T follicular helper cell (primary cell): ENCODE results near the gene RAC2.
A peak's percentile ranks its signal among the peaks of the same experiment; 100 is the strongest.
"Not testable (repeated sequence)": the region's sequence is repeated elsewhere in the genome, so short reads cannot be mapped to it uniquely, and the experiment has no call there.

Source experiments
- DNase-seq: peaks from one replicate; pipeline ENCODE4 v3.0.0-alpha.2; 2020; ENCODE audit warnings: low read depth

The RAC2 gene

GRCh38 chr22:37234736-37235711, 9.0 kb downstream of the RAC2 start:
- no peak for DNase-seq

DNA sequence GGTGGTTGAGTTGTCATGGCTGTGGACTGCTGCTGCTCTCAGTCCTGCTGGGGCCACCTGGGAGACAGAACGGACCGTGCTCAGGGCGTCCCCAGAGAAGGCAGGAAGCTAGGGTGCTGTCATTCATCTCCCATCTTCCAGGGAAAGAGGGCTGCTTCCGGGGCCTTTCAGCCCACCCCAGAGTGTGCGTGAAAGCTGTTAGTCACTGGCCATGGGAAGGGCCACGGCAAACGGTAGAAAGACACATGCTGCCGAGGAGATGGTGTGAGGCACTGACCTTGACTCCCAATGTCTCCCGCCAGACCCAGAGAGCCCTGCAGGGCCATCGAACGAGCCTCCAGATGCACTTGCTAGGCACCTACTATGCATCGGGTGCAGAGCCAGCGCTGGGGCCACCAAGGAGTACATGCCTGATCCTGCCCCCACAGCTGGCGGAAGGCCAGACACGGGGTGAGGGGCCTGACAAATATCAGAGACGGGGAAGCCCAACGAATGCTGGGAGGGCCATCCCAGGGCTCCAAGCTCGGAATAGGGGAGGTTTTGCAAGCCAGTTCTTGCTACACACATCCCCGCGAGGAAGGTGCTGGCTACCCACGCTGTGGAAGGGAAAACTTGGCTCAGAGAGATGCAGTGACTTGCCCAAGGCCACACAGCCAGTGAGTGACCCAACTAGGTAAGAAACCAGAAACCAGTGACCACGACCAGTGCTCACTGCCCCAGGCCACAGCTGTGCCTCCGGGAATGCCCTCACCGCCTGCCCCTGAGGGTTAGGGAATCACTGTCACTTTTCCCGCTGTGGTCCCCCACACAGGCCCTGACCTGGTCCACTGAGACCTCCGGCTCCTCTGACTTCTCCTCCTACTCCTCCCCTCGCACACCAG, 10.1 kb downstream of the RAC2 start:
- DNase-seq: no peak

GRCh38 chr22:37233371-37233750, 10.7 kb downstream of the RAC2 start:
- DNase-seq: not testable (repeated sequence)

DNA sequence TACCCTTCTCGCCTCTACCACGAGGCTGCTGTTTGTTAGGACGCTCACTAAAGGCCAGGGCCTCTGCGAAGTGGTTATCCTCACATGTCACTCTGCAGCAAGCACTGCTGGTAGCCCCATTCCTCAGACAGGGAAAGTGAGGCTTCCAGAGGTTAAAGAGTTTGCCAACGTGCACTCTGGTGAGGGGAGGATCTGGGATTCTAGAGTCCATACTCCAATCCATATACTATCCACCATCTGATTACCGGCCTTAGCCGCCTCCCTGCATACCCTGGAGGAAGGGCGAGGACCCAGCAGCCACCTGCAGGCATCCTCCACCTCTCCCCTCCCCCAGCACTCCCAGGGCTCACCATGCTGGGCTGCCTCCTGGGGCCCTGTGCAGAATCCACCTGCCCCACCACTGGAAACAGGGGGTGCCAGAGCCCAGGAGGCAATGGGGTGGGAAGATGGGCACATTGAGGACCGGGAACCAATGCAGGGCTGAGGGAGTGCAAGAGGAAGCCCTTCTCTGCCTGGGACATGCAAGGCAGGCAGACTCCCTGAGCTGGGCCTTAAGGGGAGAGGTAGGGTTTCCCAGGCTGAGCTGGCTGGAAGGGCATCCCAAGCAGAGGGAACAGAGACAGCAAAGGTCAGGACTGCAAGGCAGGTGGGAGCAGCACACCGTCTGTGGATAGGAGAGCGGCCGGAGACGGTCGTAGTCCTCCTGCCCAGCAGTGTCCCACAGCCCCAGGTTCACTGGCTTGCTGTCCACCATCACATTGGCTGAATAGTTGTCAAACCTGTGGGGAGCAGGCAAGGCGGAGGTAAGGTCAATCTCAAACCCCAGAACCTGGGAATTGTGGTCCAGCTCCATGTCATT, 11.7 kb downstream of the RAC2 start:
- no peak for DNase-seq

DNA sequence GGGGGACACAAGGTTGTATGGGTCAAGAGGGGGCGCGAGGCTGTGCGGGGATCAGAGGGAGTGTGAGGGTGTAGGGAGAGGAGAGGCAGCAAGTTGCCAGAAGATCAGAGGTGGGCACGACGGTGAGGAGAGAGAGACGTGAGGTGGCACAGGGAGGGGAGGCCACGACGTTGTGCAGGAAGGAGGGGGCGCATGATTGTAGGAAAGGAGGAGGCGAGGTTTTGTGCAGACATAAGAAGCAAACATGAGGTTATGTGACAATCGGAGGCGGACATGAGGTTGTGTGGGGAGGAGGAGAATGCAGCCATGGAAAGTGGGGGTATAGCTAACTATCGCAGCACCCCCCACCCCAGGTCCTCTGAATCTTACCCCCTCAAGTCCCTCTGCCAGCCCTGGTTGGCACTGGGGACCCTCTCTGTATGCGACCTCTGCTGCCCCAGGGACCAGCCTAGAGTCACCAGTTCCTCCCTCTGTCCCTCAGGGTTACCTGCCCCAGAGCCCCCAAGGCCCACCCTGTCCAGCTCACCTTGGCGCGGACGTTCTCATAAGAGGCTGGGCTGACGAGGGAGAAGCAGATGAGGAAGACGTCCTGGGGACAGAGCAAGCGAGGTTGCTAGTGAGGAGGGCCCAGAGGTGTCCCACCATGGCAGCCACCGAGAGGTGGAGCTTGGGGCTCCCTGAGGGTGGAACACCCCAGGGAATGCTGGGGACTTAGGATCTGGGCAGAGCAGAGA, 12.5 kb downstream of the RAC2 start:
- DNase-seq: peak; percentile 43

- DNase-seq: peak; percentile 48
Measured at GRCh38 chr22:37230673-37231405, 13.2 kb downstream of the RAC2 start.

GRCh38 chr22:37229805-37230672, 14.0 kb downstream of the RAC2 start:
- peak; percentile 88 for DNase-seq

- no peak for DNase-seq
Measured at GRCh38 chr22:37229012-37229804, 14.9 kb downstream of the RAC2 start.

GRCh38 chr22:37228106-37229011, 15.7 kb downstream of the RAC2 start:
- no peak for DNase-seq

DNA sequence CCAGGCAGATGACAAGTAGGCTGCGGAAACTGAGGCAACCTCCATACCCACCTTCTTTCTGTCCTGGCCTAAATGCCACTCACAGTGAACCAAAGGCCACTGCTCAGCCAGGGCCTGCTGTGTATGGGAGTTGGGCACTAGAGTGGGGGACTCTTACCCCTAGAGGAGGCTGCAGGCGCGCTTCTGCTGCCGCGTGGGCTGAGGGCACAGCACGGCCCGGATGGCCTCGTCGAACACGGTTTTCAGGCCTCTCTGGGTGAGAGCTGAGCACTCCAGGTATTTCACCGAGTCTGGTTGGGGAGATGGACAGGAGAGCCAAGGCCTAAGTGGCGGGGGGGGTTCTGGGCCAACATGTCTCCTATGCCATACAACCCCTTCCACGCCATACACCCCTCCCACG, 17.6 kb downstream of the RAC2 start:
- DNase-seq: no peak

- DNase-seq: no peak
Measured at GRCh38 chr22:37226087-37226486, 18.0 kb downstream of the RAC2 start.

GRCh38 chr22:37225481-37225880, 18.6 kb downstream of the RAC2 start:
- DNase-seq: no peak

DNA sequence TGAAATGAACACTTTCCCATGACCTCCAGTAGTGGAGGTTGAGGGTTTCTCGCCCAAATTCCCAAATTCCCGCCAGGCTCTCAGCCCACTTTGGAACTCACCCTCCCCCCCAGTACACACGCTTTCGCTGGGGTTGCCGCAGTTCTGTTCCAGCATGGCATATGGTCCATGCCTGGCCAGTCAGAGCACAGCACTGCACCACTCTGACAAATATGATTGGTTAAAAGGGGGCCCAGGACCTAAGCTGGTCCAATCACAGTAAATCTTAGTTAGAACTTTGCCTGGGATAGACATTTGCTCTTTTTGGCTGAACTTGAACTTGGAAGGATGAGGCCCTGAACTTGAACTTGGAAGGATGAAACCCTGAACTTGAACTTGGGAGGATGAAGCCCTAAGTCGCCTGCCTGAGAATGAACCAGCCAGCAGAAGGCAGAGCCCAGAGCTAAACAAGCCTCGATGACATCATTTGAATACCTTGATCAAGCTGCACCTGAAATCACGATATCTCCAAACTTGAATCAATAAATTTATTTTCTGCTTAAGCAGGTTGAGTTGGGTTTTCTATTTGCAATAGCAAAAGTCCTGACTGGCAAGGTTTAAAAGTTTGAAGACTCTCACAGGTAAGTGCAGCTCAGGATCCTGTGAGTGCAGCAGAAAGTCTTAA, 19.2 kb downstream of the RAC2 start:
- no peak for DNase-seq

DNA sequence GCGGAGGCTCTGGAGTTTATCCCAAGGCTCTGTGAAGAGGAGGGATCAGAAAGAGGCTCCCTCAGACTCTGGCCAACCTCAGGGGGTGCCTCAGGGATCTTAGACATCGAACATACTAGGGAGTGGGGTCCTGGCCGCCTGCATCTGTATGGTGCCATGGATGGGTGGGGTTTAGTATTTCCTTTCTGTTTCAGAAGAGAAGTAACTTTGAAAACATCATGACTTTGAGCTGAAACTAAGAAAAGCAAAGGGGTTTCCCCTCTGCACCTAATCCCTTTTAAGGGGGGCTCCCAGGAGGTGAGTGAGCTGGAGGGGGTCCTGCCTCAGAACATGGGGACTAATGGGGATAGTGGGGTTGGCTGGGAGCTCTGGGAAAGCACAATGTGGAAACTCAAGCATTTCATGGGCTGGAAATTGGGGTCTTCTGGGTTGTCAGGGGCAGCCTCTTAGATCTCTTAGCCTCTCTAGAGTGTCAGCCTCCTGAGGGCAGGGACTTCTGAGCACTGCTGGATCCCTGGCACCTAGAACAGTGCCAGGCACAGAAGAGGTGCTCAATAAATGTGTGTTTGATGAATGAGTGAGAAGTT, 20.0 kb downstream of the RAC2 start:
- DNase-seq: no peak

- DNase-seq: no peak
Measured at GRCh38 chr22:37222440-37222971, 21.6 kb downstream of the RAC2 start.
